Nephron (organoid): ENCODE data around the gene SCP2.

Source experiments
- H3K27ac Mint-ChIP-seq, 3 experiments: 2 replicates each; pipeline ENCODE4 v1.8.0; 2020; ENCODE audit warnings: mixed read lengths in 3 of 3, mild to moderate bottlenecking in 2 of 3, moderate library complexity in 1 of 3
- H3K27me3 Mint-ChIP-seq: 2 replicates; pipeline ENCODE4 v1.8.0; 2021; ENCODE audit warnings: low read depth, mild to moderate bottlenecking, moderate library complexity, mixed read lengths
- H3K36me3 Mint-ChIP-seq: 2 replicates; pipeline ENCODE4 v1.8.0; 2020; ENCODE audit warnings: low read depth, mixed read lengths
- H3K4me1 Mint-ChIP-seq: 2 replicates; pipeline ENCODE4 v1.8.0; 2020; ENCODE audit warnings: mixed read lengths
- H3K4me3 Mint-ChIP-seq, 3 experiments: 2 replicates each; pipeline ENCODE4 v1.8.0; 2020; ENCODE audit warnings: mild to moderate bottlenecking in 3 of 3, mixed read lengths in 3 of 3, moderate library complexity in 2 of 3
- H3K9me3 Mint-ChIP-seq: 2 replicates; pipeline ENCODE4 v1.8.0; 2020; ENCODE audit warnings: mixed read lengths
- TF ChIP-seq, protein P1 (sequence below), 3 experiments: fragments of 200-600 bp; sonication (generic); IDR thresholded peaks; one replicate each; pipeline ENCODE4 v1.5.0; 2021; ENCODE audit warnings: antibody characterized with exemption in 3 of 3; ENCODE audit not compliant: unreplicated experiment in 3 of 3

SCP2 gene

DNA sequence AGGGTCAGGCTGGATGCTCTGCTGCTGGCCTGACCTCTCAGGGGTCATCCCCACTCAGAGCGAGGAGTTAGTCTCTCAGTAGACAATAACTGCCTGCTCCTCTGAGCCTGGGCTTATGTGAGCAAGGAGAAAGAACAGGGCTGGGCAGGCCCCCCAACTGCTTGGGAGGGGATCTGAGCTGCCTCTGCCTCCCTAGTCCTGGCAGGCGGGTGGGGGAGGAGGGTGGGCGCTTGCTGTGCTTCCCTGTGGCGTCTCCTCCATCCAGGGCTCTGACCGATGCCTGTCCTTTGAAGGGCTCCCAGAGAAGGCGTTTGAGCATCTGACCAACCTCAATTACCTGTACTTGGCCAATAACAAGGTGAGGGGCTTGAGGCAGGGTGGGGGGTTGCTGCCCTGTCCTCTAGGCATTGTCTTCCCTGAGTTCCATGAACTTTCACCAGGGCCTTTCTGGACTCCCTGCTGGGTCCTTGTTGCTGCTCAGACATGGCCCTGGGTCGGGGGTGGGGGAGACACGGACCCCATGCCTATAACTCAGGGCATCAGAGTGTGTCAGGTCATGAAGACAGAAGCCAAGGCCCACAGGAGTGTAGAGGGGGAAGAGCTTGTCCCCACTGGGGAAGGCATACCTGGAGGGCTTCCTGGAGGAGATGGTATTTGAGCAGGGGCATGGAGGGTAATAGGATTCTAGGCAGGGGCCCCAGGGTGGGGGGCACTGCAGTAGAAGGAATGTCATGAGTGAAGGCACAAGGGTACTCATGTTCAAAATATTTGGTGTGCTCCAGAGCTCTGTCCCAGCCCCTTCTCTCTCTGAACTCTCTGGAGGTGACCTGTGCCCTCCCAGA, 147.5 kb downstream of the SCP2 start:
- Mint-ChIP-seq H3K36me3 (no peaks in the 10 kb centered on the region), H3K27me3 (peaks cover 19% of the 10 kb centered on the region)
- TF ChIP-seq, protein P1, sequence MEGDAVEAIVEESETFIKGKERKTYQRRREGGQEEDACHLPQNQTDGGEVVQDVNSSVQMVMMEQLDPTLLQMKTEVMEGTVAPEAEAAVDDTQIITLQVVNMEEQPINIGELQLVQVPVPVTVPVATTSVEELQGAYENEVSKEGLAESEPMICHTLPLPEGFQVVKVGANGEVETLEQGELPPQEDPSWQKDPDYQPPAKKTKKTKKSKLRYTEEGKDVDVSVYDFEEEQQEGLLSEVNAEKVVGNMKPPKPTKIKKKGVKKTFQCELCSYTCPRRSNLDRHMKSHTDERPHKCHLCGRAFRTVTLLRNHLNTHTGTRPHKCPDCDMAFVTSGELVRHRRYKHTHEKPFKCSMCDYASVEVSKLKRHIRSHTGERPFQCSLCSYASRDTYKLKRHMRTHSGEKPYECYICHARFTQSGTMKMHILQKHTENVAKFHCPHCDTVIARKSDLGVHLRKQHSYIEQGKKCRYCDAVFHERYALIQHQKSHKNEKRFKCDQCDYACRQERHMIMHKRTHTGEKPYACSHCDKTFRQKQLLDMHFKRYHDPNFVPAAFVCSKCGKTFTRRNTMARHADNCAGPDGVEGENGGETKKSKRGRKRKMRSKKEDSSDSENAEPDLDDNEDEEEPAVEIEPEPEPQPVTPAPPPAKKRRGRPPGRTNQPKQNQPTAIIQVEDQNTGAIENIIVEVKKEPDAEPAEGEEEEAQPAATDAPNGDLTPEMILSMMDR (IDR thresholded peaks at IDR 0.05; ENCODE audit: unreplicated experiment in 3 of 3): no peak

DNA sequence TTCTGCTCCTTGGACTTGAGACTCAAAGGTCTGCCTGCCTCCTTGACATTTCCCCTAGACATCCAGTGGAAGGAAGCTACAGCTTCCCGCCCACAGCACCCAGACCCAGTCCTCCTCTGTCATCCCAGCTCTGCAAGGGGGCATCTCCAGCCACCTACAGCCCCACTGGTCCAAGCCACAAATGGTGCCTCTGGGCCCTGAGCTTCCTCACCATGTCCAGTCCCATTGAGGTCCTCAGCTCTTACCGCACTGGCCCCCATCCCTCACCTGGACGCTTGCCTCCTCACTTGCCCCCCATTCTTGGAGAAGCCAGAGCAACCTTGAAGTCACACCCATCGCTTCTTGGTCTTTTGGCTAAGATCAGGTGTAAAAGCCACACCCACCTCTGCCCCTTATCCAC, 148.1 kb downstream of the SCP2 start:
- H3K27ac Mint-ChIP-seq: no peak overlapping the region
- H3K36me3 Mint-ChIP-seq: no peaks in the 10 kb centered on the region
- no peak overlapping the region for H3K4me3 Mint-ChIP-seq
- no peaks in the 10 kb centered on the region for H3K9me3 Mint-ChIP-seq
- H3K4me1 Mint-ChIP-seq: no peaks in the 10 kb centered on the region
- TF ChIP-seq, protein P1 (IDR thresholded peaks at IDR 0.05; ENCODE audit: unreplicated experiment in 3 of 3): no peak
- H3K27me3 Mint-ChIP-seq: peaks cover 17% of the 10 kb centered on the region

More for the DNA sequence above, 147.5 kb downstream of the SCP2 start:
- Mint-ChIP-seq H3K9me3 (no peaks in the 10 kb centered on the region), H3K4me3 (no peak overlapping the region), H3K27ac (no peak overlapping the region), H3K4me1 (no peaks in the 10 kb centered on the region)

DNA sequence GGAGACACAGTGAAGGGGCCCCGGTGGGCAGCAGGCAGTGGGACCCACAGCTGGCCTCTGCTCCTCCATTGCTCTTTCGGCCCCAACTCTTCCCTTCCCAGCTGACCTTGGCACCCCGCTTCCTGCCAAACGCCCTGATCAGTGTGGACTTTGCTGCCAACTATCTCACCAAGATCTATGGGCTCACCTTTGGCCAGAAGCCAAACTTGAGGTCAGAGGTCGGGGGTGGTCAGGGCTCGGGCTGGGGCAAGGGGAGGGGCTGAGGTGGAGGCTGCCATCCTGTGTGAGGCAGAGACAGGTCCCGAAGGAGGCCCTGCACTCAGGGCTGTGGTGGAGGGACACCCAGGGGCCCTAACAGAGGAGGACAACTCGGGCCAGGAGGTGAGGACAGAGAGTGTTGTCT, 148.7 kb downstream of the SCP2 start:
- Mint-ChIP-seq H3K27me3 (peaks cover 15% of the 10 kb centered on the region), H3K36me3 (no peaks in the 10 kb centered on the region), H3K27ac (no peak overlapping the region), H3K9me3 (no peaks in the 10 kb centered on the region), H3K4me1 (no peaks in the 10 kb centered on the region), H3K4me3 (no peak overlapping the region)
- TF ChIP-seq, protein P1 (IDR thresholded peaks at IDR 0.05; ENCODE audit: unreplicated experiment in 3 of 3): no peak

DNA sequence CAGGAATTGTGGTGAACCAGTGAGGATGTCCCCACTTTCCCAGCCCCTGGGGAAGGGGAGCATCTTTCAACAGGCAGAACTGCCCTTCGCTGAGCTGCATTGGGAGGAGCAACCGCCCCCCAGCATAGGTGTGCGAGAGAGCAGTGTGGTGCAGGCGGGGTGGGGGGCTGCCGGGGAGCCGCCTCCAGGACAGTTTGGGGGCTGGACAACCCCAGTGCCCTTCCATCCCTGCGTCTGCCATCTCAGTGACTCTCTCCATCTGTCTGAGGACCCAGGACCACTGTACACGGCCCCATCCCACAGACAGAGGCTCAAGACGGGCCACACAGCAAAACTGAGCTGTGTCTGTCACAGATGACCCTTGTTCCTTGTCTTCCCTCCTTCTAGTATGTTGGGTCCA, 149.1 kb downstream of the SCP2 start:
- Mint-ChIP-seq H3K4me1 (no peaks in the 10 kb centered on the region), H3K36me3 (no peaks in the 10 kb centered on the region), H3K4me3 (no peak overlapping the region), H3K9me3 (no peaks in the 10 kb centered on the region), H3K27ac (no peak overlapping the region), H3K27me3 (peaks cover 12% of the 10 kb centered on the region)
- TF ChIP-seq, protein P1 (IDR thresholded peaks at IDR 0.05; ENCODE audit: unreplicated experiment in 3 of 3): no peak

DNA sequence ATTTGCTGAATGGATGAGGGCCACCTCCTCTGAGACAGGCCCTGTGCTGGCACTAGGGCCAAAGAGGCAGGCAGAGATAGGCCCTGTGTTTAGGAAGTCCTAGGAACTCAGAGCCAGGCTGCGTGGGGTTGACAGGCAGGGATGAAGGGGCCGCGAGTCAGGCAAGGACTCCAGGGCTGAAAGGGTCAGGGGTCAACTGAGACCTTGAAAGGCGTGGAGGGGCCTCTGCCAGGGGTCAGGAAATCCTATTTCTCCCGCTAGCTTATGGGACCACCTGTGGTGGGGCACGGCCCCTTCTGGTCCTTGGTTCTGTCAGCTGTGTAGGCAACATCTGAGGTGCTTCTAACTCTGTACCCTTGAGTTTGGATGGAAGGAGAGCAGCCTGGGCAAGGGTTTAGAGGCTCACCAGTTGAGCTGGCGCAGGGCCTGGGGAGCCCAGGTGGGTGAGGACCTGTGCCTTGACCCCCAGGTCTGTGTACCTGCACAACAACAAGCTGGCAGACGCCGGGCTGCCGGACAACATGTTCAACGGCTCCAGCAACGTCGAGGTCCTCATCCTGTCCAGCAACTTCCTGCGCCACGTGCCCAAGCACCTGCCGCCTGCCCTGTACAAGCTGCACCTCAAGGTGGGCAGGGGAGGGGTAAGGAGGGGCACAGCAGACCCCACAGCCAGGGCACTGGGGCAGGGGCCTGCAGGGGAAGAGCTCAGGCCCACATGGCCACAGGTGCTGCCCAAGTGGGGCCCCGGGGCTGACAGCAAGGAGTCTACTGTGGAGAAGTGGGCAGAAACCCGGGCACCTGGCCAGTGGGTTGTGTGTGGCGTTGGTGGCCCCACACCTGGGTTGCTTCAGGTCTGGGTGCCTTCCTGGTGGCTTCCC, 149.9 kb downstream of the SCP2 start:
- Mint-ChIP-seq H3K27me3 (peaks cover 8% of the 10 kb centered on the region), H3K36me3 (no peaks in the 10 kb centered on the region), H3K27ac (no peak overlapping the region), H3K4me1 (no peaks in the 10 kb centered on the region), H3K4me3 (no peak overlapping the region), H3K9me3 (no peaks in the 10 kb centered on the region)
- TF ChIP-seq, protein P1 (IDR thresholded peaks at IDR 0.05; ENCODE audit: unreplicated experiment in 3 of 3): no peak
